ENCODE results near the gene MND1. TPM values are rescaled to one million over a fixed set of nuclear protein-coding genes. Genes with fewer than 3 reads are reported as not detected.

The MND1 gene, protein sequence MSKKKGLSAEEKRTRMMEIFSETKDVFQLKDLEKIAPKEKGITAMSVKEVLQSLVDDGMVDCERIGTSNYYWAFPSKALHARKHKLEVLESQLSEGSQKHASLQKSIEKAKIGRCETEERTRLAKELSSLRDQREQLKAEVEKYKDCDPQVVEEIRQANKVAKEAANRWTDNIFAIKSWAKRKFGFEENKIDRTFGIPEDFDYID
- polyA plus RNA-seq (ENCODE audit: insufficient read length in 12 of 12), result 10 to 100 TPM in 3 of 12 donors, 1 to 10 TPM in 7, not detected in 2; 3.9 to 11.7 (median 6.8) TPM
- long read RNA-seq, donor 1, transcript MND1-201 (8 exons, 968 nt), result major isoform, 5 of 5 reads
- long read RNA-seq, donor 1, partial matches to known transcripts, result 0 of 5 reads
- long read RNA-seq, donor 1, other reads (novel, unspliced or antisense), result 0 of 5 reads
- long read RNA-seq, donor 2, result 0 reads
- long read RNA-seq, donor 3, partial matches to known transcripts, result 0 of 1 reads
- long read RNA-seq, donor 3, other reads (novel, unspliced or antisense), result 0 of 1 reads
- long read RNA-seq, donor 4, result 0 reads
- long read RNA-seq, donor 5, partial matches to known transcripts, result 0 of 2 reads
- long read RNA-seq, donor 5, other reads (novel, unspliced or antisense), result 0 of 2 reads
- long read RNA-seq, donor 6, partial matches to known transcripts, result 0 of 1 reads
- long read RNA-seq, donor 6, other reads (novel, unspliced or antisense), result 0 of 1 reads
- long read RNA-seq, donor 7, result 0 reads
- long read RNA-seq, donor 8, partial matches to known transcripts, result 0 of 4 reads
- long read RNA-seq, donor 8, other reads (novel, unspliced or antisense), result 0 of 4 reads
- long read RNA-seq, donor 9, partial matches to known transcripts, result 0 of 1 reads
- long read RNA-seq, donor 9, other reads (novel, unspliced or antisense), result 0 of 1 reads
- long read RNA-seq, donor 10, transcript MND1-201 (8 exons, 968 nt), result major isoform, 6 of 7 reads
- long read RNA-seq, donor 10, partial matches to known transcripts, result 0 of 7 reads
- long read RNA-seq, donor 10, other reads (novel, unspliced or antisense), result 0 of 7 reads
- long read RNA-seq, donor 11, partial matches to known transcripts, result 0 of 4 reads
- long read RNA-seq, donor 11, other reads (novel, unspliced or antisense), result 0 of 4 reads

DNA sequence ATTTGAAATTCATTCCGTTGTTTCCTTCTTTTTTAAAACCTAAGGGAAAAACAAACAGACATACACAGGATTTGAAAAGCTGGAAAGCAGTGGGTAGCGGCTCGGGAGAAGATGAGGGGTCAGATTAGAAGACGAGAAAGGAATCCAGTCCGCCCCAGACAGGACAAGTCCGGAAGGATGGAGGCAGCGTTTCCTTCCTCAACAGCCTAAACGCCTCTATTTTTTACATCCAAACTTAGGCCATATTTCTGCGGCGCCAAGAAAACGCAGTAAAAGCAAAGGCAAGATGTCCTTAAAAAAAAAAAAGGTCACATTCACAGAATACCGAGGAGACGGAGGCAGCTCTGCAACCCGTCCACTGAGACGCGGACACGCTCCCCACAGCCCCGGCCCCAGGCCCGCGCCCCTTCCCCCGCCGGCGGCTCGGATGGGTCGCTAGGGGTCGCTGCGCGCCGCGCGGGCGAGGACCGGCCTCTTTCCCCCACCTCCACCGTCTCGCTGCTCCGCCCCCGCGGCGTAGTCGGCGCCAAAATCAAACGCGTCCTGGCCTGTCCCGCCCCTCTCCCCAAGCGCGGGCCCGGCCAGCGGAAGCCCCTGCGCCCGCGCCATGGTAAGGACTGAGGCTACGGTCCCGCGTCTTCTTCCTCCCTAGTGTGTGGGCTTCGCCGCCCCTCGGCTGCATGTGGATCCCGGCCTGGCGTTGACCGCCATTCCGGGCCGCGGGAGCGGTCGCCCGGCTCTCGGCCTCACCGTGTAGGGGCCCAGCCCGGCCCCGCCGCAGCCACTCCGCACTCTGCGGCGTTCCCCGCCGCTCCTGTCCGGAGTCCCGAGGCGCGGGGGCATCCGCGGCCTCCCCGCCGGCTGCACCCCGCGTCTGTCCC is at the start of gene MND1:
Gene MND1, plus strand, starts transcription at position 558 of the 881 bp plus-strand sequence. Its CDS starts 50 bp downstream, at position 608.
- DNase-seq, result peak; percentile 92

DNA sequence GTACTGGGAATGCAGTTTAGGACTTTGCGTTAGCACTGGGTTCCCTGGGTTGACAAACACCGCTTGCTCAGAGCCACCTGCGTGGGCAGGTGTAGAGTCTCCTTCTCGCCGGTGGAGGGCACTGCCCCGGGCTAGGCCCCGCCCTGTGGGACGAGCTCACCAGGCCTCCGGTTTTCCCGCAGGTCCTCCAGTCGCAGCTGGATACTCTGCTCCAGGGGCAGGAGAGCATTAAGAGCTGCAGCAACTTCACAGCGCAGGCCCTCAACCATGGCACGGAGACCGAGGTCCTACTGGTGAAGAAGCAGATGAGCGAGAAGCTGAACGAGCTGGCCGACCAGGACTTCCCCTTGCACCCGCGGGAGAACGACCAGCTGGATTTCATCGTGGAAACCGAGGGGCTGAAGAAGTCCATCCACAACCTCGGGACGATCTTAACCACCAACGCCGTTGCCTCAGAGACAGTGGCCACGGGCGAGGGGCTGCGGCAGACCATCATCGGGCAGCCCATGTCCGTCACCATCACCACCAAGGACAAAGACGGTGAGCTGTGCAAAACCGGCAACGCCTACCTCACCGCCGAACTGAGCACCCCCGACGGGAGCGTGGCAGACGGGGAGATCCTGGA is 49.2 kb upstream of the MND1 start:
- DNase-seq, result no peak

DNA sequence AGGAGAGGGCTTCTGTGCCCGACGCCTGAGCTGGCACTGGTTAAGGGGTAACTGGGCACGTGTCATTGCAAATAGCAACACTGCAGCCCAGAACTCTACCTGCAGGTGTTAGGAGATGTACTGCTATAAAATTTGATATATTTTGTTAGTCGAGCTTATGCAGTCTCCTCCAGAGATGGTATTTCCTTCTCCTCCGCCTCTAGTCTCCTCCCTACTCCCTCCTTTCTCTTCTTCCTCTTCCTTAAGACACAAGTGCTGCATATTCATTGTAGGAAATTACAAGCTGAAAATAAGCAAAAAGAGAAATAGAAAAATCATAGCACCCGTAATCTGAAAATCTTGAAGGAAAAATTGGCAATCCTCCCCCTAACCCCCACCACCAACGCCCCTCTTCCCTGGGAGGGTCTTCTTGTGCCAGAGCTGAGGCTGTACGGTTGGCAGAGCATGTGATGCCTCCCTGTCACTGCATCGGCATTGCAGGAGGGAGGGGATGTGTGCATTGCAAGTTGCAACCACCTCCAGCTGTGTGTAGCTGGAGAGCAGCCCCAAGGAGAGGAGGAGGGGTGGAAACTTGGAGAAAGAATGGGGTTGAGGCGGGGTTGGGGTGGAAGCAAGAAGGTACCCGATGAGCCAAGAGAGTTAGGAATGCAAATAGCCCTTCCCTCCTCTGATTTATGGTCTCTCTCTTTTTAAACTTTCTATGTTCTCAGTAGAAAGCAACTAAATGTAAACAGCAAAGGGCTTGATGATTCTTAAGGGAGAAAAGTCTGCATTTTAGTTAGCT is 48.3 kb upstream of the MND1 start:
- DNase-seq, result peak; percentile 79

DNA sequence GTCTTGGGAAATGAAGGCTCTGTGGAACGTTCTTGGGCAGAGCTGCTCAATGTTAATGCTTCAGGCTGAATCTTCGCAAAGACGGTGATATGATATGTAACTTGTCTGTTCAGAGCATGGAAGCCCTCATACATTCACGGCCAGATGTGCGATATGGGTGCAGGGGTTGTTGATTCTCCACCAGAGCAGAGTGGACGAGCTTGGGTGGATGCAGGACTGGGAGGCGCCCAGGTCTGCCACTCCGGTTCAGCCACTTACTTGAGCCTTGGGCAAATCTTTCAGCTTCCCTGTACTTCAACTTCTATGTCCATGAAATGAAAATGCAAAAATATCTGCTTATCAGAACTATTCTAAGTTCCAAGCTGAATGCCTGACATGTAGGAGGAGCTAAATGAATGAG is 47.4 kb upstream of the MND1 start:
- no peak for DNase-seq

DNA sequence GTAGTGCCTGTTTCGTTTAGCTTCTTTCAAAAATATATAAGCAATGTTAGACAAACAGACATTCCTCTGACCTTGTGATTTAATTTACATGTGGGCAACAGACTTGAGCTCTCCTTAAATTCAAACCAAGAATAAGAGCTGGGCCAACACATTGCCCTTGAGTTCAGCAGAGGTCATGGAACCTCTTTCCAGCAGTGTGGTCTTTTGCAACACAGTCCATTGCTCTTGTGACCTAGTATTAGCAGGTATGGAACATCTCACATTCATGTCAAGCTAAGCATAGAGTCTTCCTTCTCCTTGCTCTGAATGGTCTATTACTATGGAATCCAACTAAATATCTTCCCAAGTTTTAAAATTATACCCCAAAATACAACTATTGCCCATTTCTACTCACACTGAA is 33.7 kb upstream of the MND1 start:
- DNase-seq, result no peak

DNA sequence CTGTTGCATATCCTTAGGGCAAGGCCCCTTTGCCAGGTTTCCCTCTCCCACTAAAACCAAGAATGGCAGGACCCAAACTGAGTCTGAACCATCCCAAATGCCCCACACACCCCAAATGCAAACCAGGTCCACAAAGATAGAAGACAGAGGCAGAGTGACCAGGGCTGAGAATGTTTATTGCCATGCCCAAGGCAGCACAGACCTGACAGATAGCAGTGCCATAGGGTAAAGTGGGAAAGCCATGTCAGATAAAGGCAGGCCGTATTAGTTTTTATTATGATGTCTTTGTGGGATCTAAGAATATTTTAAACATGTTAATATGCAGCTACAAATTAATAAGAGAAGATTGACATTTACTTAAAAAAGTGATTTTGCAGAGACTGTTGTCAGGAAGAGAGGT is 29.6 kb upstream of the MND1 start:
- DNase-seq, result no peak

DNA sequence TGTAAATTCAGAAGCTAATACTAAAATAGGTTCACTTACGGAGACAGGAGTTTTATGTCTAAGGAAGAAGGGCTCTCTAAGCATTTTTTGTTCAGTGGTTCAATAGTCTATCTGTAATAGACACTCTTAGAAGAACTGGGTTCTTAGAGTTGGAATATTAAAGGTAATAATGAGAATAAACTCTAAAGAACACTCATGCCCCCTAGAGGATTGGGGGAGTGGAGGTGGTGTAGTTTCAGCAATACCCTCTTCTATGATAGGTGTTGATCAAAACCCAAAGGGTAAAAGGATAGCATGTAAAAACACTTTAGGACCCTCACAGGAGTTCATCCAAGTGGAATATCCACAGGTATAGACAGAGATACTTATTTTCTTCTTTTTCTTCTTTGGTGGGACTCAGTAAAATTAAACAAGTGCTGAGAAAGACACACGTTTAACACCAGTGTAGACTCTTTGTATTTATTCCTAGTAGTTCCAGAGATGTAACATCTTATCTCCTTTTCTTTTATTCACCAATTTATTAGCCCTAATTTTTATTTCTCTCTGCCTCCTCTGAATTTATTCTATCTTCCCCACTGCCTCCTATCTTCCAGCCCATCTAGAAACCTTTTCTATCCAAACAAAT is 25.7 kb upstream of the MND1 start:
- DNase-seq, result peak; percentile 38

DNA sequence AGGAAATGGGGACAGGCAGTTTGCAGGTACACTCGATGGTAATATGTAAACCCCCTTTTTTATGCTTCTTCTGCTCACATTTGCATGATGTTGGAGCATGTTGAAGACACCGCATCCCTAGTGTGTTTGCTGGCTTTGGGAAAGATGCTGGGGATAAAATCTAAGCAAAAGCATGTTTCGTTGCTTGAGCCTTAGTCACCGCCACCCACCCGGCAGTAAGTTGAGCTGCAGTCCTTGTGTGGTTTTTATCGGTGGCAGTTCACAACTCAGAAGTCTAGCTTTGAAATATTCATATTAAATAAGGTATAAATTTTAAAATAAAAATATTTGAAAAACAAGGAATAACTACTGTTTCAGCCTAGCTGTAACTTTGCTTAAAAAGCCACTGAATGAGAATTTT is 21.7 kb upstream of the MND1 start:
- DNase-seq, result no peak

DNA sequence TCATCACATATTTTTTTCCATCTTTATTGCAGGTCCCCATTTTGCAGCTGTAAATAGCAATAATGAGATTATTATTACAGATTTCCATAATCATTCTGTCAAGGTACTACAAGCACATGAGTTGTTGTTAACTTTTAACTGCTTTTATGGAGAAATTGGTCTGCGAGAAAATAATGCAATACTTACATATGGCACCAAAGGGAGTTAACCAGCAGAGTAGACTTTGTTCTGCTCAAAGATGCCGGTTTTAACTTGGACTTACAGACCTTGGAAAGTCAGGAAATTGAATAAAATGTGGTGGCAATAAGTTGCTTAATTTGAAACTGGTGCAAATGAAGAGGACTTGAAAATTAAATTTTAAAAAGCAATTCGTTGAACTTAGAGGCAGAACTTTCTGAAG is 20.4 kb upstream of the MND1 start:
- DNase-seq, result no peak

DNA sequence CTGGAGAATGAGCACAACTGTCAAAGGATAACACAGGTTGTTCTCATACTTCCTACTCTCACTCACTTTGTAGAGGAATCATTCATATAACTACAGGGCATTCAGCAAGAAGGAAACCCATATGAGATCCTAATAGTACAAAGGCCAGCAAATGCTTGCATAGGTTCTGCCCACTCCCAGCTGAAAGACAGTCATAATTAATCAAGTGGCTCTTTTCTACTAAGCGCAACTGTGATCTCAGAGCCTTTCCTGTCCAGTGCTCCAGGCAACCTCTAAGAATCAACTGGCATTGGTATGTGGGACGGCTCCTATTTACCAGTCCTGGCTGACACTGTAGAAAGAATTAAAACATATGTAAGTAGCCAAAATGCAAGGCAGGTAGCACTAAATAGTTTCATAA is 18.9 kb upstream of the MND1 start:
- DNase-seq, result no peak

DNA sequence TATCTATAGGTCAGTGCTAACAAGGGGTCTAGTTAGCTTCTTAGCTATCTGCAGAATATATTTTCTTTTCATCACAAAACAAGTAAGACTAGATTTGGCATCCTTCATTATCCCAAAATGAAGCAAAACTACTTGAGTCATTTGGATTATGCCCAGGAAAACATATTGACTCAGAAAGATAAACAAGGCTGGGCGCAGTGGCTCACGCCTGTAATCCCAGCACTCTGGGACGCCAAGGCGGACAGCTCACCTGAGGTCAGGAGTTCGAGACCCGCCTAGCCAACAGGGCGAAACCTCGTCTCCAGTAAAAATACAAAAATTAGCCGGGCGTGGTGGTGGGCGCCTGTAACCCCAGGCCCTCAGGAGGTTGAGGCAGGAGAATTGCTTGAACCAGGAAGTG is 18.0 kb upstream of the MND1 start:
- DNase-seq, result no peak

DNA sequence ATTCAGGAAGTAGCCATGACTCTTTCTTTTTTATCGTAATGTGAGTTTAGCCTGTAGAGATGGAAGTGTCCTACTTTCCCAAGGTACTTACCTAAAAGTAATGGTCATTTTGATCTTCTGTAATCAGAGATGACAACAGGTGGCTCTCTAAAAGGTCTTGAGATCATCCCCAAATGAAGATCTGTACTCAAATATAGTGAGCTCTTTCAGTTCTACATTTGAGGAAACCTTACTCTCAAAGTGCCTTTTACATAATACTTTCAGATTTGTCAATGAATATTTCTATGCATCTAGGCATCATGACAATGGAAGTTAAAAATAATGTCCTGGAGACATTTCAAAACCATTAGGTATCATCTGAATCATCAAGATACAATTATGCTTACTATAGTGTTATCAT is 17.2 kb upstream of the MND1 start:
- no peak for DNase-seq

DNA sequence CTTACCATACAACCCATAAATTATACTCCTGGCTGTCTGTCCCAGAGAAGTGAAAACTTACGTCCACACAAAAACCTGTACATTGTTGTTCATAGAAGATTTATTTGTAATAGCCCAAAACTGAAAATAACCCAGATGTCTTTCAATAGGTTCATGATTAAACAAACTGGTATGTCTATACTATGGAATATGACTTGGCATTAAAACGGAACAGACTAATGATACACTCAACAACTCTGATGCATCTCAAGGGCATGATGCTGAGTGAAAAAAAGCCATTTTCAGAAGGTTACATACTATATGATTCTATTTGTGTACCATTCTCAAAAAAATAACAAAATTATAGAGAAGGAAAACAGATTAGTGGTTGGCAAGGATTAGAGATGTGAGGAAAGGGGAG is 11.6 kb upstream of the MND1 start:
- DNase-seq, result no peak

DNA sequence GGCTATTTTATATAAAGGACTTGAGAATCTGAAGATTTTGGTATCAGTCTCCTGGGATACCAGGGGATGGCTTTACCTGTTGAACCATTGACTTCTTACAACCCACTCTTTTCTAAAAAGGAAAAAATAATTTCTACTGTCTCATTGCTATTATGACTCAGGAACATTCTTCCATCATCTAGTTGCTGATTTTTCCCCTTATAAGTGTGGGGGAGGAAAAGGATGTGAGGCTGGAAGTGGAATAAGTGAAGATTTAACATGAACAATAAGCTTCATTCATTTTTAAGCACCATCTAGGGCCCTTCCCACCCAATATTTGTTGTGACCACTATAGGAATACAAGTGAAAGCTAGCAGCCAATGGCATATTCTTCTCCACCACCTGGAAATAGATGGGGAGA is 10.6 kb upstream of the MND1 start:
- DNase-seq, result no peak

DNA sequence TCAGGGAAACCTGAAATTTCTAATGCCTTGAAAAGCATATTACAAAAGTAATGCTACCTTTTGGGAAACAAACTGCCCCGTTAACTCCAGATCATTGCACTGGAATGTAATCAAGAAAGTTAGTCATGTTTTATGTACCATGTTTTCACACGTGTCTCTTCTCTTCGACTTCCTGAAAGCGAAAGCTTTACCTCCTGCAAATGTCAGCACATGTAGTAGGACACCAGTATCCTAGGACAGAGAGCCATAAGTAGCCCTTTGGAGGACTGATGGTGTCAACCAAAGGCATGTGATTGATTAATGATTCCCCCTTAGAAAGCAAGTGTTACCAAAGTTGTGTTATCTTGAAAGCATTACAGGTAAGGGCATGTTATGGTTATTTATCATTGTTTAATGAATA is 8.8 kb upstream of the MND1 start:
- DNase-seq, result no peak

DNA sequence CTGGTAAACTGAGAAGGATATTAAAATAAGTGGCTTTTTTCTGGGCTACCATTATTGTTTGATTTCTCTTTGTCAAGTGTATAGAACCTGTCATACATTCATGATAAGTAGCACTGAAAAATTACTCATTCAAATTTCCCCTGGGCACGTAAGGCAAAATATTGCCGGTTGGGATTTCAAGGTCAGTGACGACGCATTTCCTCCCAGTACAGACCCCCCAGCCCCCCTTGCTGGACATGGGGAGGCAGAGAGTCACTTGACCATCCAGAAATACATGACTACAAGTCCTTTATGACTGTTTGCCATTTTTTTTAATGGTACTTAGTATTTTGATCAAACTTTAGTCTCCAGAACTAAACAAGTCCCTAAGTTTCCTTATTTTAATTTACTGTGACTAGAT is 6.8 kb upstream of the MND1 start:
- DNase-seq, result no peak

DNA sequence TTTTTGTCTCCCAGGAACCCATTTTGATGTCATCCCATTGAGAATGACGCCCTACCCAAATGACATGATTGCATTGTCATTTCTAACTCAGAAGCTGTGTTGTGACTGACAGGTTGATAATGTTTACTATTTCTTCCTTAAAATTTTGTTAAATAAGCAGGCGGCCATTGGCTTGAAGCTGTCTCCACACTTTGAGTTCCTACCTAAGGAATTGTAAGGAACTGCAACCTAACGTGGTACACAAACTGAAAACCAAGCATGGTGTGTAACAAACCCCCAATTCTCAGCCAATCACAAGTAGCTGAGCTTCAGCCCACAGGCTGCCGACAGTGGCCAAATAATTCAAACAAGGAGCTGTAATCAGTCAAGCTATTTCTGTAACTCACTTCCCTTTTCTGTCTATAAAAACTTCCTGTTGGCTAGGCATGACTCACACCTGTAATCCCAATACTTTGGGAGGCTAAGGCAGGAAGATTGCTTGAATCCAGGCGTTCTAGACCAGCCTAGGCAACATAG is 2.9 kb upstream of the MND1 start:
- no peak for DNase-seq

DNA sequence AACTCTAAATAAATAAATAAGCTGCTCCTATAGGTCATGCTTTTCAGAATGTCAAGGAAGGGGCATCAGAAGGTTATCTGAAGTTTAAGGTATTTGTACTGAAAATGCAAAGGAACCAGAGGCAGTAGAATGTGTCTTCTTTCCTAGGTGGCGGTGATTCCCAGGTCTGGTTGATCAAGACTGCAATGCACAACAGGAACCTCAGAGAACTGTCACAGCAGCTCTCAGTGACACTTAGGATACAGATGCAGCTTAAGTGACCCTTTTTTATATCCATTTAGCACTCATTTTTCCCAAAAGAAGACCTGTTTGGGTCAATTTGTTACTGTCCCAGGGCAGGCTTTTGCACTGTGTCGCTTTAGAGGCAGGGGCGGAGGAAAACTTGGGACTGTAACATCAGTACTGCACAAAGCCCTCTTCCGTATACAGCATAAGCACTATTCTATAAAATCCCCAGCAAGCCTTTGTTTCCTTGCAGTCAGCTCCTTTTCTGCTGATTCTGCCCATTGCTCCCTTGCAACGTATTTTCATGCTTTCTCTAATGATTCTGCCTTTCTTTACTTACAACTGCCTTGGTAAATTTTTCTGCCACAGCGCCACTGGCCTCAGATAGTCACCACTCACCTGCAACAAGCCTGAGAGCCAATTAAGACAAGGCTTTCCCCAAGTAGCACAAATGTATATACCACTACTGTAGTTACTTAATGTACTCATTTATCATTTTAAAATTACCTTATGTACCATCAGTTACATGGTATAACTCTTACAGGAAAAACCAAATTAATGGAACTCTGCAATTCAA is 1.5 kb upstream of the MND1 start:
- DNase-seq, result no peak

Data from muscle of arm (tissue), 14 donors.